SK-N-SH (cell line): ENCODE data around the gene IFNL4. TPM values are rescaled to one million over a fixed set of nuclear protein-coding genes. Genes with fewer than 3 reads are reported as not detected.

Experiments
- CTCF ChIA-PET: fragments of 300-600, 350-600 bp; formaldehyde crosslinking; extraction: SDS; loops from one replicate; lab custom pipeline; 2021; lab: Yijun Ruan, JAX
- POLR2A ChIA-PET: fragments of 350-600 bp; sonication (Branson Sonifier 250); formaldehyde crosslinking; extraction: SDS; loops from one replicate; lab custom pipeline; 2020; ENCODE audit warnings: antibody characterized with exemption, inconsistent platforms; lab: Yijun Ruan, JAX
- DNase-seq: peaks from one replicate; pipeline ENCODE4 v3.0.0; 2012
- H2AFZ ChIP-seq: fragments of 200-600 bp; sonication (generic); 2 replicates; pipeline ENCODE4 v1.8.1; 2016; ENCODE audit warnings: antibody characterized with exemption, mild to moderate bottlenecking, low read depth
- H3F3A ChIP-seq: fragments of 200-600 bp; sonication (generic); replicated peaks from 2 replicates; pipeline ENCODE3; 2016; ENCODE audit warnings: antibody characterized with exemption, mild to moderate bottlenecking; ENCODE audit not compliant: insufficient read depth
- H3K27ac ChIP-seq, 2 experiments: fragments of 200-500 bp in 1 of 2; fragments of 200-600 bp in 1 of 2; sonication (Bioruptor generic) in 1 of 2; sonication (generic), shearing (Covaris generic) in 1 of 2; 2 replicates each; pipeline versions ENCODE4 v1.5.1 to v1.6.1; 2014 to 2016; ENCODE audit warnings: low read depth in 2 of 2, inconsistent platforms in 1 of 2, low read length in 1 of 2, mild to moderate bottlenecking in 1 of 2, mixed read lengths in 1 of 2
- H3K27me3 ChIP-seq: fragments of 200-600 bp; sonication (generic), shearing (Covaris generic); 2 replicates; pipeline ENCODE4 v1.6.1; 2016; ENCODE audit warnings: mixed run types; ENCODE audit not compliant: insufficient read depth
- H3K36me3 ChIP-seq, 2 experiments: fragments of 200-500 bp in 1 of 2; fragments of 200-600 bp in 1 of 2; sonication (Bioruptor generic) in 1 of 2; sonication (generic) in 1 of 2; replicated peaks in 1 of 2; 2 replicates each; pipeline versions ENCODE3 to v1.5.1; 2014 to 2016; ENCODE audit warnings: low read length in 1 of 2, mild to moderate bottlenecking in 1 of 2; ENCODE audit not compliant: insufficient read depth in 2 of 2, control insufficient read depth in 1 of 2
- H3K4me1 ChIP-seq, 2 experiments: fragments of 200-500 bp in 1 of 2; fragments of 200-600 bp in 1 of 2; sonication (Bioruptor generic) in 1 of 2; sonication (generic), shearing (Covaris generic) in 1 of 2; 2 replicates each; pipeline versions ENCODE4 v1.5.1 to v1.6.1; 2014 to 2016; ENCODE audit warnings: low read depth in 1 of 2, low read length in 1 of 2, mixed run types in 1 of 2; ENCODE audit not compliant: insufficient read depth in 2 of 2, control insufficient read depth in 1 of 2
- H3K4me2 ChIP-seq: fragments of 200-600 bp; sonication (generic), shearing (Covaris generic); 2 replicates; pipeline ENCODE4 v1.6.1; 2017; ENCODE audit warnings: mixed run types
- H3K4me3 ChIP-seq, 2 experiments: fragments of 200-500 bp in 1 of 2; fragments of 200-600 bp in 1 of 2; sonication (Bioruptor generic) in 1 of 2; sonication (generic), shearing (Covaris generic) in 1 of 2; 2 replicates each; pipeline versions ENCODE4 v1.5.1 to v1.8.1; 2014 to 2016; ENCODE audit warnings: low read depth in 2 of 2, inconsistent platforms in 1 of 2, low read length in 1 of 2, mild to moderate bottlenecking in 1 of 2, mixed read lengths in 1 of 2, moderate library complexity in 1 of 2
- H3K79me2 ChIP-seq: fragments of 200-600 bp; sonication (generic); 2 replicates; pipeline ENCODE4 v1.8.1; 2017; ENCODE audit warnings: mild to moderate bottlenecking; ENCODE audit not compliant: insufficient read depth
- H3K9ac ChIP-seq: fragments of 200-600 bp; sonication (generic); 2 replicates; pipeline ENCODE4 v1.6.1; 2017; ENCODE audit warnings: mixed run types
- H3K9me2 ChIP-seq: fragments of 200-600 bp; sonication (generic); 2 replicates; pipeline ENCODE4 v1.6.1; 2017; ENCODE audit warnings: mixed run types
- H3K9me3 ChIP-seq: fragments of 200-600 bp; sonication (generic); 2 replicates; pipeline ENCODE4 v1.6.1; 2017; ENCODE audit warnings: mixed run types, mild to moderate bottlenecking, moderate library complexity
- H4K20me1 ChIP-seq: fragments of 200-600 bp; sonication (generic); 2 replicates; pipeline ENCODE4 v1.6.1; 2017; ENCODE audit warnings: mild to moderate bottlenecking, mixed run types; ENCODE audit not compliant: insufficient read depth
- CHD2 ChIP-seq: fragments of 150-350 bp; IDR thresholded peaks from 2 replicates; pipeline ENCODE4 v1.6.1; 2018; ENCODE audit warnings: low read length; ENCODE audit not compliant: partially characterized antibody
- CTCF ChIP-seq: fragments of 200-600 bp; sonication (generic); IDR thresholded peaks from 2 replicates; pipeline ENCODE4 v1.6.1; 2017; ENCODE audit warnings: antibody characterized with exemption, mild to moderate bottlenecking, moderate library complexity
- EP300 ChIP-seq, 2 experiments: IDR thresholded peaks; 2 replicates each; pipeline versions ENCODE4 v1.4.0 to v1.6.1; 2012; ENCODE audit warnings: borderline replicate concordance in 1 of 2, low read depth in 1 of 2, low read length in 1 of 2
- EZH2phosphoT487 ChIP-seq: fragments of 200-600 bp; sonication (generic); IDR thresholded peaks from 2 replicates; pipeline ENCODE4 v1.6.1; 2017; ENCODE audit warnings: low read depth, mixed run types, mild to moderate bottlenecking, antibody characterized with exemption, moderate library complexity, borderline replicate concordance
- FOXJ3 ChIP-seq: sonication (generic); formaldehyde crosslinking; IDR thresholded peaks from 2 replicates; pipeline ENCODE4 v1.5.1; 2020; ENCODE audit warnings: mild to moderate bottlenecking, missing genetic modification reagents
- FOXM1 ChIP-seq: IDR thresholded peaks from 2 replicates; pipeline ENCODE4 v1.4.0; 2012; ENCODE audit warnings: low read depth, mild to moderate bottlenecking
- GATA2 ChIP-seq: sonication (generic); formaldehyde crosslinking; IDR thresholded peaks from 2 replicates; pipeline ENCODE4 v1.5.0; 2020; ENCODE audit warnings: mild to moderate bottlenecking, missing genetic modification reagents
- IRF3 ChIP-seq: fragments of 150-350 bp; IDR thresholded peaks from 2 replicates; pipeline ENCODE4 v1.6.1; 2016; ENCODE audit warnings: mild to moderate bottlenecking, low read depth, low read length
- JUND ChIP-seq: IDR thresholded peaks from 2 replicates; pipeline ENCODE4 v1.4.0; 2012
- MAX ChIP-seq: IDR thresholded peaks from 2 replicates; pipeline ENCODE4 v1.4.0; 2012; ENCODE audit warnings: low read depth
- MXI1 ChIP-seq: IDR thresholded peaks from 2 replicates; pipeline ENCODE4 v1.6.1; 2012; ENCODE audit warnings: mild to moderate bottlenecking, low read depth, low read length, improper control_type of control experiment
- NRF1 ChIP-seq: IDR thresholded peaks from 2 replicates; pipeline ENCODE4 v1.6.1; 2012; ENCODE audit warnings: low read depth, mild to moderate bottlenecking, low read length
- RAD21 ChIP-seq: IDR thresholded peaks from 2 replicates; pipeline ENCODE4 v1.6.1; 2012; ENCODE audit warnings: mild to moderate bottlenecking, low read length
- RXRA ChIP-seq: IDR thresholded peaks from 2 replicates; pipeline ENCODE4 v1.4.0; 2012; ENCODE audit warnings: low read depth, mild to moderate bottlenecking, borderline replicate concordance
- SIN3A ChIP-seq: IDR thresholded peaks from 2 replicates; pipeline ENCODE4 v1.6.1; 2012; ENCODE audit warnings: low read depth, mild to moderate bottlenecking, low read length, moderate library complexity, borderline replicate concordance
- YY1 ChIP-seq: IDR thresholded peaks from 2 replicates; pipeline ENCODE4 v1.4.0; 2012; ENCODE audit warnings: low read depth, mild to moderate bottlenecking
- WGBS: methylation state at CpG from one replicate; pipeline ENCODE4 v1.1.6; 2017; ENCODE audit warnings: low lambda C conversion rate; 5-methylcytosine and 5-hydroxymethylcytosine counted together
- polyA plus RNA-seq, 3 experiments: library from polyadenylated mRNA; depleted of rRNA; stranded (reverse); fragments of >200 nt; gene quantifications; 2 replicates each; pipeline ENCODE4 v1.2.3, GENCODE V29; 2012
- TF ChIP-seq, protein P1 (sequence below): IDR thresholded peaks from 2 replicates; pipeline ENCODE4 v1.4.0; 2012; ENCODE audit warnings: low read depth, borderline replicate concordance

Gene IFNL4
- polyA plus RNA-seq, 1 of the 3 experiments (the other 2 are of a cell fraction), result not detected

GRCh38 chr19:39247701-39248664 is 673 bp downstream of the IFNL4 start:
- Histone ChIP-seq H3F3A (no peaks in the 10 kb centered on the region), H3K4me2 (no peak overlapping the region), H3K36me3 (no peaks in the 10 kb centered on the region), H3K4me3 (no peak overlapping the region), H3K9me3 (no peaks in the 10 kb centered on the region), H3K9me2 (no peaks in the 10 kb centered on the region), H3K4me1 (peaks cover 0 to 3% of the 10 kb centered on the region in 2 experiments; a peak in 1 of 4 replicates), H3K27ac (no peak overlapping the region), H2AFZ (no peak overlapping the region), H3K9ac (no peak overlapping the region), H3K27me3 (peaks cover 4% of the 10 kb centered on the region; the same call in 1 of the 2 replicates), H4K20me1 (no peaks in the 10 kb centered on the region), H3K79me2 (no peaks in the 10 kb centered on the region)
- DNase-seq, result no peak
- POLR2A ChIA-PET, result no interaction called here
- CTCF ChIA-PET, result no interaction called here
- TF ChIP-seq SIN3A, result no peak
- no peak for TF ChIP-seq GATA2
- no peak for TF ChIP-seq CHD2
- TF ChIP-seq FOXM1, result no peak
- TF ChIP-seq MAX, result no peak
- TF ChIP-seq IRF3, result no peak
- TF ChIP-seq, protein P1, sequence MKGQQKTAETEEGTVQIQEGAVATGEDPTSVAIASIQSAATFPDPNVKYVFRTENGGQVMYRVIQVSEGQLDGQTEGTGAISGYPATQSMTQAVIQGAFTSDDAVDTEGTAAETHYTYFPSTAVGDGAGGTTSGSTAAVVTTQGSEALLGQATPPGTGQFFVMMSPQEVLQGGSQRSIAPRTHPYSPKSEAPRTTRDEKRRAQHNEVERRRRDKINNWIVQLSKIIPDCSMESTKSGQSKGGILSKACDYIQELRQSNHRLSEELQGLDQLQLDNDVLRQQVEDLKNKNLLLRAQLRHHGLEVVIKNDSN, result no peak
- no peak for TF ChIP-seq YY1
- TF ChIP-seq EP300 (IDR thresholded peaks at IDR 0.05; ENCODE audit: borderline replicate concordance in 1 of 2, low read depth in 1 of 2, low read length in 1 of 2), result no peak
- no peak for TF ChIP-seq RXRA
- TF ChIP-seq CTCF, result no peak
- no peak for TF ChIP-seq RAD21
- TF ChIP-seq FOXJ3 (CRISPR knock-in tag), result no peak
- TF ChIP-seq JUND, result no peak
- TF ChIP-seq EZH2phosphoT487, result no peak
- no peak for TF ChIP-seq MXI1
- TF ChIP-seq NRF1, result no peak
- WGBS, result 86% methylated on average over 47 of the region's 92 CpGs
